HG03439 (cell line): ENCODE data around the gene CTSC.
"Not testable (repeated sequence)": the region's sequence is repeated elsewhere in the genome, so short reads cannot be mapped to it uniquely, and the experiment has no call there.

Experiments
- ATAC-seq: cut with Tn5 transposase; IDR thresholded peaks from one replicate; pipeline ENCODE4 v1.9.1; 2021; ENCODE audit warnings: mild to moderate bottlenecking, moderate library complexity; ENCODE audit not compliant: unreplicated experiment

Gene CTSC

DNA sequence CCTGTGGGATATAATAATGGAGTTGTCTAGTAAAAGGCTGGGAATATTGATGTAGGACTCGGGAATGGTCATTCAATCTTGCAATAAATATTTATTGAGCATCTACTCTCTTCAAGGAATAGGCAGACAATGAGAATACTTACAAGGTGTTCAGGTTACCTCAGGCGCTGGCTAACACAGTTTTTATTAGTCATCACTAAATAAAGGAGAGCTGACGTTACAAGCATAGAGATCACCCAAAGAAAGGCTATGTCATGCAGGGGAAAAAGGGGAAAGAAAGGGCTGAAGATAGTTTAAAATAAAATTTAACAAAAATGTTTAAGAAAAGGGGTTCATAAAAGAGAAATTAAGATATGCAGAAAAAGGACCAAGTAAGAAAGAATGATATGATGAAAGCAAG is 15.8 kb upstream of the CTSC start:
- ATAC-seq = no peak

DNA sequence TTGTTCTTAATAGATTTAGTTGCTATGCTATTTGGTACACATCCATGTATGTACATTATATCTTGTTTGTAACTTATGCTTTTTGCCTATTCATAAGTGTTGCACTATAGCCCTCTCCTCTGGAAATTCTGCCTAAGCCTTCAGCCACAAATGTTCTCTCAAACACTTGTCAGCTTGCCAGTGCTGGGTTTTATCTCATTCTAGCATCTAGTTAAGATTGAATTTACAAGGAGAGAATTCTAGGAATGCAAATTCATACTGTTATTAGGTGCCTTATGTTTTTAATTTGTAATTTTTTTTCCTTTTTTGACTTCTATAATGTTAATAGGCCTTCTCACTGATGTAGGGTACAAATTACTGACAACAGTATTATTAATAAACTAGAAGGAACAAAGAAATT is 14.6 kb upstream of the CTSC start:
- no peak for ATAC-seq

DNA sequence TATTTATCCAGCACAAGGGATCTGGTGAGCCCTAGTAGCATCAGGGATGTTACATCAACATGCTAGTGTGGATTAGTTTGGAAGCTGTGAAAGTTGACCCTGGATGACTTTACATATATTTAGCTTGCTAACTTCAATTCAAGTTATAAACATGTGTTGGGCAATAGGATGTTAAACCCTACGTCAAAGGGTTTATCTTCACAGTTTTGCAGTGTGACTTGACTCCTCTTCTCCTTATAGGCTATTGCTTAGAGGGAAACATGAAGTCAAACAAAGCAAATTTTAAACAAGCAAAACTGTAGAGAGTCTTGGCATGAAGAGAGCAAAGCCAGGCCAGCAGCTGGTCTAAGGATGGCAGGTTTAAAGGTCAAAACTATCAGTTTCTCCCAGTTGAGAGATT is 11.3 kb upstream of the CTSC start:
- no peak for ATAC-seq

DNA sequence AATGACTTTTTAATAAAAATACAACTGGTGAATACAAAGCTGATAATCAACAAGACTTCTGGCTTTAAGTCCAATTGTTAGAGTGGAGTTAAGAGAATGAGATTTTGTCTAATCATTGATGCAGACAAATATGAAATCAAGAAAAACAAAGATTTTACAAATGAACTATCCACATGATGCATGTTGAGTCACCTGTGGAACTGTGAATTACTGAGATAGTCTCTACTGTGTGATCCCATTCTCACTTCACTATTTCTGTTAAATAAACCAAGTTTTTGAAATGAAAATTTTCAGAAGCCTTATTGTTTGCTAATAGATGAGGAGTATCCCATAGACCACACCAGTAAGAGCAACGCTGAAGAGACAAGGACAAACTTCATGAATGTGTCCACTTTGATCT is 8.4 kb upstream of the CTSC start:
- no peak for ATAC-seq

DNA sequence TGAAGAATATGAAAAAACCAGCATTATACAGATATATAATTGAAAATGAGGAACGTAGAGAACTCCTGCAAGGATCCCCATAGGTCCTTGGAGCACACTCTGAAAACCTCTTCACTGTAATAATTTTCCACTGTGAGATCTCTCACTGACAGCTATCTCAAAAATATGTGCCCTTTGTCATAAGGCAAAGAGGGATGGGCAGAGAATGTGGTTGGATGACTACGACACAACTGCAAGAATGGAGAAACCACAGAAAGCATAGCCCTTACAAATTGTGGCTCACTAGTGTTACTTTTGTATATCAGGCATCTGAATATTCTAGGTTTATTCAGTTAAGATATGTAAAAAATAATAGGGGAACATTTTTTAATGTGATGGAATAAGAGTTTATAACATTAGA is 7.9 kb upstream of the CTSC start:
- no peak for ATAC-seq

DNA sequence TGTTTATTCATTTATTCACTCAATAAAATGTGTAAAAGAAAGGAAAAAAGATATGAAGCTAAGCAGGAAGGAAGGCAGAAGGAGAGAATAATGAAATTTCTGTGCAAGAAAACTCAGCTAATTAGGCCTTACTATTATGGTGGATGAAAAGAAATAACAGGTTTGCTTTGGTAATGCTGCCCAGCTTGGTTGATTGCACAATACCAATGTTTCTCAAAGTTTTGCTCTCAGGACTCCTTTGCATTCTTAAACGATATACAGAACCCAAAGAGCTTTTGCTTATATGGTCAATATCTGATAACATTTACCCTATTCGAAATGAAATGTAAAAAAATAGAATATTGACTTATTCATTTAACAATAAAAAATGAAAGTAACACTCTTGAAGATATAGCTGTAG is 7.3 kb upstream of the CTSC start:
- ATAC-seq = no peak

DNA sequence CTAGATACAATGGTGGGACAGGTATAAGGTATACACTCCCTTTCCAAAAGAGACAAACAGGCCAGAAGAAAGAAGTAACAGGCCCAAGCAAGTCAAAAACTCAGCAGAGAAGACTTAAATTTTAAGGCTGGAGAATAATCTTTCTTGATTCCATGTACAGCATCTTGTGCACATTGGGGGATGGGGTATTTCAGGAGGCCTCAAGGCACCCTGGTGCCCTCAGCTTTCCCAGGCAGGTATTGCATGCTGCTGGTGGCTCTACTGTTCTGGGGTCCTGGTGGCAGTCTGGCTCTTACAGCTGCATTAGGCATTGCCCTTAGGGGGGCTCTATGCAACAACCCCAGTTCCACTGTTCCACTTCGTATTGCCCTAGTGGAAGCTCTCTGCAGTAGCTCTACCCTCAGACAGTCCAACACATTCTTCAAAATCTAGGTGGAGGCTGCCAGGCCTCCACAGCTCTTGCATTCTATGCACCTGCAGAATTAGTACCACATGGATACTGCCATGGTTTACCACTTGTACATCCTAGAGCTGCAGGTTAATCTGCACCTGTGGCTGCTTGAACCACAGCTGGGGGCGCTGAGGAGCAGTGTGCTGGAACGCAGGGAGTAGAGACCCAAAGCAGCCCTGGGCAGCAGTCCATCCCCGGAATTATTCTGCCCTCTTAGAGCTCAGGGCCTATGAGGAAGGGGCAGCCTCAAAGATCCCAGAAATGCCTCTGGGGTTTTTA is 4.2 kb upstream of the CTSC start:
- ATAC-seq = no peak

DNA sequence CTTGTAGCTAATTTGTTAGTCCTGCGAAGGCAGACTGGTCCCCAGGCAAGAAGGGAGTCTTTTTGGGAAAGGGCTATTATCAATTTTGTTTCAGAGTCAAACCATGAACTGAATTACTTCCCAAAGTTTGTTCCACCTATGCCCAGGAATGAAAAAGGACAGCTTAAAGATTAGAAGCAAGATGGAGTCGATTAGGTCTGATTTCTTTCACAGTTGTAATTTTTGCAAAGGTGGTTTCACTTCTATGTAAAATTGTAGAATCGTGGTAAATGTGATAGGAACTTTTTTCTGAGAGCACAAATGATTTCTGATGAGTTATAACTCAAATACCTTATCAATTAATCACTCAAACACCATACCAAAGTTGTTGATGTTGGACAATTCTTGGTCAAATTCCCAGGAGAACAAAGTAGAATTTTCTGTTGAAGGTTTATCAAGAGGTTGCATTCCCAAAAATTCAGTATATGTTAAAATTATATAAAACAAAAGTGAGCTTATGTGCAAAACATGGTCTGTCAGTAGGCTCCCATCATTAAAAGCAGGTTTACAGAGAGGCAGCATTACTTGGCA is 2.9 kb upstream of the CTSC start:
- no peak for ATAC-seq

DNA sequence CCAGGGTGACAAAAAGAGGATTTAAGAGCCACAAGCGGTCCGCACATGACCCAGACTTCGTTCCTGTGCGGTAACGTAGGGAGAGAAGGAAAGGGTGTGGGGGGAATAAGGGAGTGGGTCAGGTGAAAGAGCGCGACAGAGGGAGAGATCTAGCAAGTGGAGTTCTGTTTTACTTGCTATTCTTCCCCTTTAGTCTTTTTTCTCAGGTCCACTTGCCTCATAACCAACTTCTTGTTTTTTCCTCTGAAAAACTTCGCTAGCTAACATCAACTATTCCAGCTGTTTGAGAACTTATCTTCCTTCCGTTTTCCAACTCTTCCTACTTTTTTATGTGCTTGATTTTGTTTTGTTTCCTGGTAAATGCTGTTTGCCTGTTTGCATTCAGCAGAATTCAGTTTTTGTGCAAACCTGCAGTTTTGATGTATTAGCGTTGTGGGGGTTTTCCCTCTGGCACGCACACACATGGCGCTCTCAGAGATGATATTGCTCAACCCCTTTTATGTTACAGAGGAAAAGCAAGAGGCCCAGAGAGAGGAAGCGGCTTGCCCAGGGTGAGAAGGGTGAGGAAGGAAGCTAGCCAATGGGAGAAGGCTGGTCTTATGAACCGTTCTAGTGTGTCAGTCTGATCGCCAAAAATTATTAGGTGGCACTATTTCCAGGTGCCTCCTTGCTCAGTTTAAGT is 592 bp upstream of the CTSC start:
- ATAC-seq = peak; percentile 45

DNA sequence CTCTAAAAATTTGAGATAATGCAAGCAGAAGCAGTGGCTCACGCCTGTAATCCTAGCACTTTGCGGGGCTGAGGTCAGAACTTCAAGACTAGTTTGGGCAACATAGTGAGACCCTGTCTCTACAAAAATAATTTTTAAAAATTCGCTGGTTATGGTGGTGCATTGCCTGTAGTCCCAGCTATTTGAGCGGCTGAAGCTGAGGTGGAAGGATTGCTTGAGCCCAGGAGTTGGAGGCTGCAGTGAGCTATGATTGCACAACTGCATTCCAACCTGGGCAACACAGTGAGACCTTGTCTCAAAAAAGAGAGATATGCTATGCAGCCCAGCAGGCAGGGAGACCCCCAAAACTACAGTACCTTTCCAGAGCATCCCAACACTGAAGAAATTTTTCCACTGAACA is 2.3 kb downstream of the CTSC start:
- no peak for ATAC-seq

DNA sequence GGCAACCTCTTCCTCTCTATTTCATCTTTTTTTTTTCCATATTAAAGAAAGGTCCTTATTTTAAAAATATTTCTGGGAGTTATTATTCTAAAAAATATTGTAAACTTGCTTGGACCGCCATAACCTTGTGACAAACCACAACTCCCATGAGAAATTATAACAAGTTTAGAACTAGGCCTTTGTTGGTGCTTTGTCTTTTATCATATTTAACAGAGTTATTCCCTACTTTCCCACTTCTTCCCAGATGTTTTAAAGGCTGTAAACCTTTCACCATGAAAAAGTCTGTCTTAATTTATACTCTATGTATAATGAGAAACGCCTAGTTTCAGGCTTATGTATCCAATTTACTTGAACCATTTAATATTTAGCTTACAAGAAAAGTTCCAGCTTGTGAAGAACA is 3.7 kb downstream of the CTSC start:
- ATAC-seq = no peak

DNA sequence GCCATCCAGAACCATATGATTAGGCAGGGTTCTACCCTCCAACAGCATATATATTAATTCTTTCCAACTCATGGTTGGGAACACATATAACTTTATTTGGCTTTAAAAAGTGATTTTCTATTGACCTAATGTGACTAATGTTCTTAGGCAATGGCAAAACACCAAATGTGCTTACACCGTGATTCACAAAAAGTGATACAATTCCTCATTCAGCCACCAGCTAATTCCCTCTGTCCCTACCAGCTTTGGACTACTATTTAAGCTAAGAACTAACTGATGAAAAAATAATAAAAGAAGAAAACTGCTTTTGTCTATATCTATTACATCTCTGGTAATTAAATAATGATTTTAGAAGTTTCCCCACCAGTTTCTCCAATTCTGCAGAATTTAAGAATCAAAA is 4.7 kb downstream of the CTSC start:
- no peak for ATAC-seq

DNA sequence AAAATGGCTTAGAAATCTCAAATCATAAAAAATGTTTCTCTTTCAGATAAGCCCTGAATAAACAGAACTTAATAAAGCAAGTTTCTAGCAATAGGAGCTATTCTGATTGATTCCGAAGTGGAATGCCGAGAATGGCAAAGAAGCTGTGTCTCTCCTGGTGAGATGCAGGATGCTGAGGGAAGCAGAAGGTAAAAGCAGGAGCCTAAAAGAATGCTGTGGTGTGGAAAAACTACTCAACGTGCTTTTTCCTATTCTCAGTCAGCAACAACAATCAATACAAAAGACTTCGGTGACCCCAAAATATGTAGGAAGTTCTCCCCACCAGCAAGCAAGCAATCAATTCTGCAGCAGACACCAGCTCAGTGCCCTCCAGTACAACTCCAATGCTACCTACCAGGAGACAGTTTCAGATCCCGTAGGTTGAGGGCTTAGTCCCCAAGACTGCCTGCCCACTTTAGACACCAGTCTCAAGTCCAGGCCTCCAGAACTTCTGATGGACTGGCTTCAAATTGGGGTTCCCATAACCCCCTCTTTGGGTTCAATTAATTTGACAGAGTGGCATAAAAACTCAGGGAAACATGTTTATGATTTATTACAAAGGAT is 6.6 kb downstream of the CTSC start:
- no peak for ATAC-seq

DNA sequence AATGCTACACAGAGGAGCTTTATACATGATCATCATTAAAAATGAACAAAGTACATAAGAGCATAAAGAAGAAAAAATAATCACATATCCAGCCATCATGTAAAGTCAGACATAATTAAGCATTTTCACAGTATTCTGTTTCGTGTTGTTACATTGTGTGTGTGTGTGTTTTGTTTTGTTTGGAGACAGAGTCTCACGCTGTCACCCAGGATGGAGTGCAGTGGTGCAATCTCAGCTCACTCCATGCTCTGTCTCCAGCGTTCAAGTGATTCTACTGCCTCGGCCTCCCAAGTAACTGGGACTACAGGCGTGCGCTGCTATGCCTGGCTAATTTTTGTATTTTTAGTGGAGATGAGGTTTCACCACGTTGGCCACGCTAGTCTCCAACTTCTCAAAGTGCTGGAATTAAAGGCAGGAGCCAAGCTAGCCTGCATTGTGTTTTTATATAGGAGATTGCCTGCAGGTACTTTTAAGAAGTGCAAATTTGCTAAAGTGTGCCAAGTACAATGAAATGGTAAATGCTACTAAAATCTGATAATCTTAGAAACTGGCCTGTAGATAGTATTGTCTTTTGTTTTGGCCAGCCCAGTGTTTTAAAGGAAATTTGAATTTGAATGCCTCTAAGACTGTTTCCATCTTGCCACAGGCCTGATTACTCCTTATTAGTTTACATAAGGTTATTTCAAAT is 7.8 kb downstream of the CTSC start:
- no peak for ATAC-seq

DNA sequence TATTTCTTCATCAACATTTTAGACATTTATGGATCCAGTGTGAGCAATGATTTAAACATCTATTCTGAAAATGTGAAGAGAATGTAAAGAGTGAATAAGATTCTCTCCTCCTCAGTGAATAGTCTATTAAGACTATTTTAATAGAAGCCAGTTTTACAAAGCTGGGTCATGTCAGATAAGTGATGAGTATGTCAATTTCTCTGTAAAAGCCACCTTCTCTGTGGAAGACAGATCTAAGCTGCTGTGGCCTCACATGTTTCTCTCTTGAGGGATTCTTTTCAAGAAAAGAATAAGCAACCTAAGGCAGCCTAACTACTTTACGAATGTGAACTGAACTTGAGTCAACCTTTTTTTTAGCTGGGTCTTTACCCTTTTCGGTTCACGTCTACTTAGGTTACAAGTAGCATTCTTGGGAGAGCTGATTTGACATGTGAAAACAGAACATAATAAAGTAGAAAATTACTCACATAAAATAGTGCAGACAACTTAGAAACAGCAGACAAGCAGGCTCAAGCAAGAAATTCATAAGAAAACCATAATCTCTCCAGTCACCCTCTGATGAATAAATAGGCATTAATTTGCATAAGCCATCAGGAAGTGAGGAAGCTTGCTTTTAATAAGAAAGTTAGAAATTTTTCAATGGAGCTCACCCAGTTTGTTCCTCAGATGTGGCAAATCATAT is 9.9 kb downstream of the CTSC start:
- no peak for ATAC-seq

DNA sequence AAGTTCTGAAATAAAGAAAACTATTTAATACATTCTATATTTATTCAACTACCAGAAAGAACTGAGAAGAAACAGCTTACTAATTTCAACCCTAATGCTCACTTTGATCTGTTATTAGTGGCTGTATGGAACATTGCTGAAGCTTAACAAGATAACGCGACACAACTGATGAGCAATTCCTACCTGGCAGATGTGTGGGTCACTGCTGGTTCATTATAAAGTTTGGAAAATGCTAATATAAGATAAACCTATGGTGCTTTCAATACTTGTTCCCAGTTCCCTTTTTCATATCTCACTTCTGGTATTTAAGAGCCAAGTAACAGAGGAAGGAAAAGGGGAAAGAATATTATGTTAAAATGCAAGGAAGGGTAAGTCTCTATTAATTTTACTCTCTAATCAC is 10.5 kb downstream of the CTSC start:
- ATAC-seq = no peak

DNA sequence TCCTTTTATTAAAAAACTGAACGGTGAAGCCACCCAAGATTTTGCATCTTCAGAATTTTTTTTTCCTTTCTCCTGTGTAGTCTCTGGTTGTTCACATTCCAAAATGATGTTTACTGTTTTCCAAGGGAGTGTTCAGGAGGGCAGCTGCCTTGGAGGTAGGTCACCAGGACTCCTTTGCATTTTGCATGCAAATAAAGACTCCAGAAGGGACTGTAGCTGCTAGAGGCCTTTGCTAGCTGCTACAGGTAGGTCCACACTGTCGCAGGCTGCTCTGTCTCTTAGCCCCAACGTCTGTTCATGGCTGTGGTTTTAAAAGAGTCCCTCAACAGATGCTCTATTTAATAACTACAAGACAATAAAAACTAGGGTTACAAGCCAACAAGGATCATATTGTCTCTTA is 11.4 kb downstream of the CTSC start:
- ATAC-seq = no peak

DNA sequence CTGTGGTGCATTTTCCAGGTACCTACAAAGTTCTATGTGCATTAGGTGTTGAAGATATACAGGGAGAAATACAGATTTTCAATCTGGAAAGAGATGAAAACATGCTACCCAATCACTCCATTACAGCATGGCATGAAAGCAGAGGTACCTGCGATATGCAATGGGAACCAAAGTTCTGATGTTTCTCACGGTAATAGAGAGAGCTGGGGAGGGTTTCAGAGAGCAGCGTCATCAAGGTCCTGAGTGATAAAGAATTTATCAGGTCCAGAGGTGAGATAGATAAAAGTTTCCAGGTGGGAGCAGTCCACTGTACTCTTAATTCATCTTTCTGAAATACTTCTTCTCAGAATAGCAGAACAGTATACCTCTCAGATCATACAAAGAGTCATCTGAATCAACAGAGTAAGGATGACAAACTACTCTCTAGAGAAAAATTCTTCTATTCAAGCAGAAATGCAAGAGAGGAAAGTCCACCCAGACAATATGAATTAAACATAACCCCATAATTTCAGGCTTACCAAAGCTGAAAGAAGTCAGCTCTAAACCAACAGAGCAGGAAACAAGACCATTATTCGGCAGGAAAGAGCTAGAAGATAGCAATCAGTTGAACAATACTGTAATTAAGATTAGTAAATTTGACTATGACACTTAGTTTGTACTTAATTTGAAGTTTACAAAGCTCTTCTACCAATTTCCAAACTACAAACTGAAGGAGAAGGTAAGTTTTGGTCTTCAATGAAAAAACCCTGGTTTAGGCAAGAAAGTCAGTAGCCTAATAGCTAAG is 12.8 kb downstream of the CTSC start:
- ATAC-seq = no peak

DNA sequence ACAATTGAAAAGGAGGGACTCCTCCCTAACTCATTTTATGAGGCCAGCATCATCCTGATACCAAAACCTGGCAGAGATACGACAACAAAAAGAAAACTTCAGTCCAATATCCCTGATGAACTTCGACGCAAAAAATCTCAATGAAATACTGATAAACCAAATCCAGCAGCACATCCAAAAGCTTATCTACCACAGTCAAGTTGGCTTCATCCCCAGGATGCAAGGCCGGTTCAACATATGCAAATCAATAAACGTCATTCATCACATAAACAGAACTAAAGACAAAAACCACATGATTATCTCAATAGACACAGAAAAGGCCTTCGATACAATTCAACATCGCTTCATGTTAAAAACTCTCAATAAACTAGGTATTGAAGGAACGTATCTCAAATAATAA is 14.7 kb downstream of the CTSC start:
- not testable (repeated sequence) for ATAC-seq

DNA sequence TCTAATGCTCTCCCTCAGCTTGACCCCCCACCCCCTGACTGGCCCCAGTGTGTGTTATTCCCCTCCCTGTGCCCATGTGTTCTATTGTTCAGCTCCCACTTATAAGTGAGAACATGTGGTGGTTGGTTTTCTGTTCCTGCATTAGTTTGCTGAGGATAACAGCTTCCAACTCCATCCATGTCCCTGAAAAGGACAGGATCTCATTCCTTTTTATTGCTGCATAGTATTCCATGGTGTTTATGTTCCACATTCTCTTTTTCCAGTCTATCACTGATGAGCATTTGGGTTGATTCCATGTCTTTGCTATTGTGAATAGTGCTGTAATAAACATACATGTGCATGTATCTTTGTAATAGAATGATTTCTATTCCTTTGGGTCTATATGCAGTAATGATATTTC is 16.1 kb downstream of the CTSC start:
- ATAC-seq = not testable (repeated sequence)
